ENCODE measurements around the gene CCNT2.

DNA sequence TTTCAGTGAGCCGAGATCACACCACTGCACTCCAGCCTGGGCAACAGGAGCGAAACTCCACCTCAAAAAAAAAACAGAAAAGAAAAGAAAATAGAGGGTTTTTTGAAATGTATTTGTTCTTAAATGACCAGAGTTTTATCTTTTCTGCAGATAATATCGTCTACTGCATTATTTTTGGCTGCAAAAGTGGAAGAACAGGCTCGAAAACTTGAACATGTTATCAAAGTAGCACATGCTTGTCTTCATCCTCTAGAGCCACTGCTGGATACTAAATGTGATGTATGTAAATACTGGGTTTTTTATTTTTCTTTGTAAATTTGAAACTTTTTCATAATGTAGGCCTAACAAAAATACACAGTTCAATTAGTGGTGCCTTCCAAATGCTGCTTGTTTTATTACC lies 18.1 kb downstream of the CCNT2 start:
- TF ChIP-seq CTCF (IDR thresholded peaks at IDR 0.05) (no peak), POLR2A (IDR thresholded peaks at IDR 0.05) (no peak), POLR2AphosphoS5 (IDR thresholded peaks at IDR 0.05) (no peak)
